ENCODE measurements around the gene MMRN2.

The MMRN2 gene

GRCh38 chr10:86968994-86969355 is 11.6 kb upstream of the MMRN2 start:
- no peak for DNase-seq

DNA sequence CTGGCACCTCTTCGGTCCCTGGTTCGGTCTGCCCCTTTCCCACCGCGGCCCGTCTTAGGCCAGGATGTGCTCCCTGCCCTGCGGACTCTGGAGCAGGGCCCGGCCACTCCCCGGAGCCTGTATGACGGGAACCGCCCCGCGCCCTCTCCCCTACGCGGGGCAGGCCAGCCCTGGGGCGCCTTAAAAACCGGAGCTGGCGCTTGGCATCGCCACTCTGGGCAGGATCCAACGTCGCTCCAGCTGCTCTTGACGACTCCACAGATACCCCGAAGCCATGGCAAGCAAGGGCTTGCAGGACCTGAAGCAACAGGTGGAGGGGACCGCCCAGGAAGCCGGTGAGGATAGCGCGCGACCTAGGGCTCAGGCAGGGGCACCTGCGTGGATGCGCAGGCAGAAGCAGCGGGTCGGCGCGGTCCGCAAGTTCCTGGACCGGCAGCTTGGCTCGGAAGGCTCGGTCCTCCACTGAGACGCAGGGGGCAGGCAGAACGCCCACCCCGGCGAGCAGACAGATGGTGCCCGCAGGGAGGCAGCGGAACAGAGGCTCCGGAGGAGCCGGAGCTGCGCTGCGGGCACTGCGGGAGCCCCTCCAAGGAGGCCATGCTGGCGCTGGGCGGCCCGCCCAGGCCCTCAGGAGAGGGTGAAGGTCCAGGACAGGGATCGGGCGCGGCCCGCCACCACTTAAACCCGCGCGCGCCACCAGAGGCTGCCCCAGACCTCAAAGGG is 11.0 kb upstream of the MMRN2 start, which contains the start of gene ADIRF:
ADIRF (plus strand) TSS at position 212 of the 723 bp plus-strand sequence; CDS start at position 275, 63 bp downstream.
- DNase-seq: no peak

DNA sequence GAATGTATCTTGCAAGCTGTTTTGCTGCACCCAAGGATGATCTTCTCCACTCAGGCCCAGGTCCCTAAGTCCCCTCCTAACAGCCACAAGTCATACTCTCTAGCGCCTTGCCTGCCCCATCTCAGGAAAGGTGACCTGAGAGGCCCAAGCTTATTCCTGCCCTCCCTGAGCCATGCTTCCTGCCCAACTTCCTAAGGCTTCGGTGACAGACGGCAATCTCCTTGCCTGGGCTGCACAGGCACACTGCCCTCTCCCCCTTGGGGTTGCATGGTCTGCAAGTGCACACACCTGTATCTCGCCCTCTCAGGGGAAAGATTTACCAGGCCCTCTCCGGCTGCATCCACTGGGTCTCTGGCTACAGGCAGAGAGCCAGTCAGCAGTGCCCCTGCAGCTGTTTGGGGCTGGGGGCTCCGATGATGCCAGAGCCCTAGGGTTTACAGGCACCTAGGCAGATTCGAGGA is 10.1 kb upstream of the MMRN2 start:
- DNase-seq: no peak

GRCh38 chr10:86965986-86966654 is 8.7 kb upstream of the MMRN2 start:
- no peak for DNase-seq

DNA sequence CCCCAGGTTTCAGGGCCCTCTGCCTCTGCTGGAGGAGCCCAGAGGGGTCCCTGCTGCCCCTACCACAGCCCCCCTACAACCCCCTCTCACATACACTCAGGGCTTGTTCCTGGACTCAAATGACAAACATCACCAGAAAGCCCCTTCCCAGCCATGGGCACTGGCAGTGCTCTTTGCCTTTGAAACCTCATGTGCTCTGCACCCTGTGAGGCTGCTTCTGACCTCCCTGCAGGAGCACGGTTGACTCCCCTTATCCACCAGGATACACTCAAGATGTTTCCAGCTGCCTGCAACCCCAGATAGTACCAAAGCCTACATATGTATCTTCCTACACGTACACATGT is 7.4 kb upstream of the MMRN2 start:
- DNase-seq: no peak

GRCh38 chr10:86964061-86964846 is 6.8 kb upstream of the MMRN2 start:
- no peak for DNase-seq

GRCh38 chr10:86963341-86963919 is 6.0 kb upstream of the MMRN2 start:
- DNase-seq: no peak

GRCh38 chr10:86962981-86963310 is 5.5 kb upstream of the MMRN2 start:
- DNase-seq: no peak

DNA sequence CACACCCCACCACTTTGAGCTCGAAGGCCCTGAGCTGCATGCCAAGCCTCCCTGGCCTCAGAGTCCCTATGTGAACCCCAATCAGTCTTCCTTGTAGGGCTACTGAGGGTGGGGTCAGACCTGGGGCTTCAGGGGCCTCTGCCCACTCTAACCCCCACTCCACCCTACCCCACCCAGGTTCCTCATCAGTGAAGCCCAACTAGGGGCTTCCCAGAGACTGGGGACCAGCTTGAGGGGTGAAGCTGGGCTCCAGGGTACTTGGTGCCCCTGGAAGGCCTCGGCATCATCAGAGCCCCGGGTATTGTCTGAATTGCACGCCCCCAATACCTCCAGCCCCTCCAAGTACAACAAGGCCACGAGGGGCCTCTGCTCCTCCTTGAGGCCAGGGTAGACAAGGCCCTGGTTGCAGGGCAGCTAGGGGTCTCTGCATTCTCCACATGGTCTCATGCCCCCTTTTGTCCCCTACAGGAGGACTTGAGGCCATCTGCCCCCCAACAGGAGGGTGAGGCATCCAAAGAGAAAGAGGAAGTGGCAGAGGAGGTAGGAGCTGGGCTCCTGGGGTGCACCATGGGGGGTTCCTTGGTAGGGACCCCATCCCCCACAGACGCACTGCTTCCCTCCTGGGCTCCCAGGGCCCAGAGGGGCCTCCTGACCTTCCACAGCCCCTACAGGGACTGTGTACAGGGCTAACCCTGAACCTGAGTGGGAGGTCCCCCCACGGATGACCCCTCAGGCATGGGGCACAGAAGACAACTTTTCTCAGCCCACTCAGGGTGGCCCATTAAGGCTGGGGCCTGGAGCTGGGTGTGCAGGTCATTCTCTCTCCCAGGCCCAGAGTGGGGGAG is 4.9 kb upstream of the MMRN2 start:
- no peak for DNase-seq

DNA sequence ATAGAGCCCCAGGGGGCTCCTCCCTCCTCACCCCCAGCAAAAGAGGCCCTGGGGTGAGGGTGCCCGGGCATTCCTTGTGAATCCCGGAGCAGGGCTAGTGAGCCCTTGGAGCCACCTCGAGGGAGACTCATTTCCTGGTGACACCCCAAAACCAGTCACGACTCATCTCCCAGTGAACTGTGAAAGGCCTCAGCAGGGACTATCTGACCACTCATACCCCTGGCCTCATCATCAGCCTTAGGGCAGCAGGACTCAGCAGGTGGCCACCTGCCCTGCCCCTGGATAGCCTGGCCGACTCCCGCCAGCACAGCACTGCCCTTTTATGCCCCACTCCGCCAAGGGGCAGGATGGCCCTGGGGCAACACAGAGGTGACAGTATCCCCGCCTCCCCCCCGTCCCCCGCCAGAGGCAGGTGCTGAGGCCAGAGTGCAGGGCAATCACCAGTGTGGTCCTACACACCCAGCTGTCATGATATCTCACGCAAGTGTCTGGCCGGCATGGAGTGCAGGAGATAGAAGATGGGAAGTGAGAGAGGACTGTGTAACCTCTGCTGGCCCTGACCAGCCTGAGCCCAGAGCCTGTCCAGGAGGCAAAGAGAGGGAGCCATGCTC is 4.2 kb upstream of the MMRN2 start:
- no peak for DNase-seq

DNA sequence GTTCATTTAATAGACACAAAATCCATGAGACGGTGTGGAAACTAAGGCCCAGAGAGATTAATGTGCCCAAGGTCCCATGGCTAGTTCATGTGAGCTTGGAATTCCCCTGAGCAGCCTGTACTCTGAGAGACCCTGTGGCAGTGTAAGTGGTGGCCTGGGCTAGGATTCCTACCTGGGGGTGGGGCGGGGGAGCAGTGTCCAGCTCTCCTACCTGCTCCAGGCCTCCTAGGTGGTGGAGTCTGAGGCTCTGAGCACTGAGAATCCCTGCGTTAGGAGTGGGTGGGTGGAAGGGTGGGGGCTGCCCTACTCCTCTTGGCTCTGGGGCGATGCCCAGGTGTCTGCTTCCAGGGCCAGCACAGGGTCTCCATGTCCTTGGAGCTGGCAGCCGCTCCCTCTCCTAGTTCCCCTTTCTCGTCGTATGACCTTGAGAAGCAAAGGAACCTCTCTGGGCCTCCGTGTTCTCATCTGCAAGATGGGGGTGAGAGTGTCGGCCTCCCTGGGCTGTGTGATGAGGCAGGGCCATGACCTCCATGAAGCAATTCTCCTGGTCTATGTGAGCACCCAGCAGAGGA is 3.5 kb upstream of the MMRN2 start:
- no peak for DNase-seq

GRCh38 chr10:86960003-86960862 is 2.8 kb upstream of the MMRN2 start:
- no peak for DNase-seq

- no peak for DNase-seq
Measured at GRCh38 chr10:86959737-86960002, 2.3 kb upstream of the MMRN2 start.

DNA sequence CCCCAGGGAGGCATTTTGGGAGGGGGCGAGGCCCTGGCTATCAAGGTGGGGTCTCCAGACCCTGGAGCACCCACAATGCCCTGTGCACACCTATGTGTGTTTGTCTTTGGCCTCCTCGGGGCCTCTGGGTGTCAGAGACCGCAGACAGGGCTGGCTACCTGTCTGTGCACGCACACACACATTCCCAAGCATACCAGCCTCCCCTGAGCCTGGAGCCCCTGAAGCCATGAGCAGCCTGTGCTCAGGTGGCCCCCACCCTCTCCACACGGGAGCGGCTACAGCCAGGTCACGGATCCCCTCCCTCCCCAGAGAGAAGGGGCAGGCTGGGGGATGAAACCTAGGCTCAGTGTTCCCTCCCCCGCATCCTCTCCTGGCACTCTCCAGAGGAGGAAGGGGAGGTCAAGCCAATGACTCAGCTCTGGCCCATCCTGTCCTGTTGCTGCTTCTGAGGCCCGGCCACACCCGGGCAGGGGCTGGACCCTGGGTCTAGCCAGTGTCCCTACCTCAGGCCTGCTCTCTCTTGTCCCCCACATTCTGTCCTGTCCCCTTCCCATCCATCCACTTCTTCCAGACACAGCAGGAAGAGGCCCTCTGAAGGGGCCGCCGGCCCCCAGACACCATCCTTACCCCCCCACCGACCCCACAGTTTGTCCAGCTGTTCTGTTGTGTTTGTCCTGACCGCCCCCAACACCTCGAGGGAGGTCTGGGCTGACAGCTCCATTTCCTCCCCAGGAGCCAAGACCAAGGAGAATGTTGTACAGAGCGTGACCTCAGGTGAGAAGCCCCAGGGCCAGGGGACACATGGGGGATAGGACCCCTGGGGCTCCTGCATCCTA is 1.7 kb upstream of the MMRN2 start:
- no peak for DNase-seq

DNA sequence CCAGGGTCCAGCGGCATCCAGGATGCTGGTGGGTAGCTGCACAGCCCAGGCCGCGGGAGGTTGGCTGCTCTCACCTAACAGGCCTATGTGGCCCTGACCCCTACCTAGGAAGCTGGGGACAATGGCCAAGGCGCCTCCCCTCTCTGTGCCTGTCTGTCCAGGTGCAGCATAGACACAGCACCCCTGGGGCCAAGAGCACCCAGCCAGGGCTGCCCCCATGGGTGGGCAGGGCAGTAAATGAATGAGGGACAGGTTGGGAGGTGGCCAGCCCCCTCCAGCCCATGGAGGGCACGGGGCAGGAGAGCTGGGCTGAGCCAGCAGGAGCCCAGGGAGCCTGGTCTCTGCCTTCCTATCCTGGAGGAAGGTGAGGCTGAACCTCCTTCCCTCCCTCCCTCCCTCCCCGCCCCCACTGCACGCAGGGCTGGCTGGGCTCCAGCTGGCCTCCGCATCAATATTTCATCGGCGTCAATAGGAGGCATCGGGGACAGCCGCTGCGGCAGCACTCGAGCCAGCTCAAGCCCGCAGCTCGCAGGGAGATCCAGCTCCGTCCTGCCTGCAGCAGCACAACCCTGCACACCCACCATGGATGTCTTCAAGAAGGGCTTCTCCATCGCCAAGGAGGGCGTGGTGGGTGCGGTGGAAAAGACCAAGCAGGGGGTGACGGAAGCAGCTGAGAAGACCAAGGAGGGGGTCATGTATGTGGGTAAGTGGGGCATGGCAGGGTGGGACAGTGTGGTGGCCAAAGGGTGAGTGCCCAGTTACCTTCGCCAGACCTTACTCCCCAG is 893 bp upstream of the MMRN2 start, which contains the start of gene SNCG:
SNCG (plus strand) TSS at position 484 of the 785 bp plus-strand sequence; CDS start at position 583, 99 bp downstream.
- no peak for DNase-seq

GRCh38 chr10:86956848-86957448 is 467 bp downstream of the MMRN2 start:
- no peak for DNase-seq

- DNase-seq: no peak
Measured at GRCh38 chr10:86956195-86956847, 1.1 kb downstream of the MMRN2 start.

Data from NCI-H187 (cell line).